NOMO-1 (cell line): ENCODE results near the gene PON3.
"Not testable (repeated sequence)": the region's sequence is repeated elsewhere in the genome, so short reads cannot be mapped to it uniquely, and the experiment has no call there.

ENCODE experiments used
- DNase-seq, 2 experiments: peaks; one replicate each; lab custom pipeline; 2025; ENCODE audit not compliant: unreplicated experiment in 2 of 2; lab: John Stamatoyannopoulos, UW

Gene PON3

DNA sequence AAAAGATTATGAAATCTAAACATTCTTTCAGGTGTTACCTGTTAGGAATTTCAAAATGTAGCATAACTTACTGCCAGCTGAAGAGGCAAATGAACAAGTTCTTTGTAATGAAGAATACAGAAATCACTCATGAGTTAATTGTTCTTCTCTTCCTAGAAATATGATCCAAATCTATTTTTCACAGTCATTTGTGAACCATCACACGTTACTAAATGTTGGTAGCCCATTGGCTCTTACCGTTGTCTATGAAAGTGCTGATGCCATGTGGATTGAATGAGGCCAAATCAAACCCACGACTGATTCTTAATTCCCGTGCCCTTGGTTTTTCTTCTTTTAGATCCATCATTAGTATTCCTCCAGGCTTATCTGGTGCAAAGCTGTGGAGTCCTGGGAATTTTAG lies 15.9 kb upstream of the PON3 start:
- no peak for DNase-seq

DNA sequence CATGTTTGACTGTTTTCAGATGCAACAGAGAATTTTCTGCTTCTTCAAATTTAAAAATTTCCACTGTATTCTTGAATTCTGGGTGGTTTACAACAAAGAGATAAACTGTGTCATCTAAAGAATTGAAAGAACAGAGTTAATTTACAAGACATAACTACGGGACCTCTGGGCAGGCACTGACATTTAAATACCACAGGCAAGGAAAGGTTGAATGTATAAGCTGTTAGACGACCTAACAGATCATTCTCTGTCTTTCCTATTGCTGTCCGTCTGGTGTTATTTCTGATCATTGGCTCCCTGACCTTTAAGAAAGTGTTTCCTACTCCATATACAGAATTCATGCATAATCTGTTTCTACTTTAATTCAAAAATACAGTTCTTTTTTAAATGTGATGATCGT lies 15.5 kb upstream of the PON3 start:
- peak in 1 of 2 experiments; percentile 34 for DNase-seq

DNA sequence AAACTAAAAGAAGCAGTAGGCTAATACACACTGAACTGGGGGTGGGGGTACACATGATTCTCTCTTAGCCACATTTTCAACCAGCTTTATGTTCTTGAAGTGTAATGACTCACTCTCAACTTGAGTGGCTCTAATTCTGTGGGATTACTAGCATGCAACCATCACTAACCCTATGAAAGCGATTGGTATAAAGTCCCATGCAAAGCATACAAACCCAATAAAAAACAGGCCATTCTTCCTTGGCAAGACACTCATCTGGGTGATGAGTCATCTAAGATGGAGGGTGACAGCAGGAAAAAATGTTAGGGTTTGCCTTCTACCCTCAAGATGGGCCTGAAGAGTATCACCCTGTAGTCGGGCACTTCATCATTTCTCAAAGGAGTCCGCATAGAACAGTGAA lies 14.9 kb upstream of the PON3 start:
- DNase-seq, result no peak

DNA sequence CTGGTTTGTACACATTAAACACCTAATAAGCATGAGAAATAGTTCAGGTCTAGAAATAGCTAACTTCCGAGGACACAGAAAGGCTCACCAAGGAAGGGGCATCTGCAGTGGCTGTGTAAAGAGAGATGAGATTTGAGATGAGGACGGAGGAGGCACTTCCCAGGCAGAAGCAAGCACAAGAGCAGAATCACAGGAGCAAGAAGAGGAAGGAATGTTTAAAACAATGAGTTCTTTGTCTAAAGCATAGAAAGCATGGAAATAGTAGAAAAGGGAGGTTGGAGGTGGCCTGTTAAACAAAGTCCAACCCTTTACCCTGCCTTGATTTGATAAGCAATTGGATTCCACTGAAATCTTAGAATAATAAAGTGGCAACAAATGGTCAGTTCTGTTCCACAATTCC lies 11.6 kb upstream of the PON3 start:
- no peak for DNase-seq

DNA sequence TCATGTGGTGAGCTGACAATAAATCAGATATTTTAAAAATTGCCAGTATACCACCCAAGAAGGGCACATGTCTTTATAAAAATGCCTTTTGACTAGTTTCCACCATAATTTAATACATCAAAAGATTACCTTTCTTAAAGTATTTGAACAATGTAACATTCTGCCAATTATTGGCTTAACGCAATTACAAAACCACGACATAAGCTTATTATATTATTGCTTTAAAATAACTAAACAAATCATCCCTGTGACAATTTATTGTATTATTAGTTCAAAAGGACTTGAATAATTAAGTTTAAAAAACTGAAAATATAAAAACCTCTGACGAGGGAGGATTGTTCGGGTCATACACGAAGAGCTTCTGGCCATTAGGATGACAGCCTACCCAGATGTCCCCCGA lies 9.6 kb upstream of the PON3 start:
- no peak for DNase-seq

DNA sequence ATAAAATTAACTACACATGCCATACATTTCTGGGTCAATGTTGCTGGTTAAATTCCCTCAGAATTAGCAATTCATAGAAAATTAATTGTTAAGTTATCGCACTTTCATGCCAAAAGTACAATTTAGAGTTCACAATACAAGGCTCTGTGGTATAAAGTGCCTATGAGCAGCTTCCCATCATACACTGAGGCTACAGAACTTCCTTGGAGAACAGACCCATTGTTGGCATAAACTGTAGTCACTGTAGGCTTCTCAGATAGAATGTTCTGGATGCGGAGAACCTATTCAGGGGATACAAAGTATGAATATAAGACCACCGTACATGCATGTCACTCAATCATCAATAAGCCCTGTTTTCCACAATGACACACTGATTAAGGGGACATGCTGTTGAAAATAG lies 9.0 kb upstream of the PON3 start:
- DNase-seq, result no peak

DNA sequence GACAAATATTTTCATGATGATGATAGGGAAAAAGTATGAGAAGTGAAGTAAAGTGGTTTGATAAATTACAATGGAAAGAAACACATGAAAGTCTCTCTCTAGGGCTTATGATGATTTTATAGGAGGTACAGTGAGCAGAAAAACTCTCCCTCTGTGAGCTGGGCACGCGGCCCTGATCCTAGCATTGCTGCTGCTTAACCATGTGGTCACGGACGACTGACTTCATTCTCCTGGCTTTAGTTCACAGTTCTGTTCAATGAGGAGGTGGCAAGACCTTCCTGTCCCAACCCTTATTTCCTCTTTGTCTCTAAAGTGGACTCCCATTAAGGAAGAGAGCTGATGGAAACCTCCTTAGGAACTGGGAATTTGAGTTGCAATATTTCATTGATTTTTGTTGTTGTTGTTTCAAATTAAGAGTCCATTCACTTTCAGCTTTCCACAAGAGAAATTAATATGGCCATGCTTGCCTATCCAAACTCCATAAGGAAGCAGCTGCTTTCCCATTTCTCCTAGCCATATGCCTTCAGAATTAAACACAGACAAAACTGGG lies 8.2 kb upstream of the PON3 start:
- DNase-seq, result no peak

DNA sequence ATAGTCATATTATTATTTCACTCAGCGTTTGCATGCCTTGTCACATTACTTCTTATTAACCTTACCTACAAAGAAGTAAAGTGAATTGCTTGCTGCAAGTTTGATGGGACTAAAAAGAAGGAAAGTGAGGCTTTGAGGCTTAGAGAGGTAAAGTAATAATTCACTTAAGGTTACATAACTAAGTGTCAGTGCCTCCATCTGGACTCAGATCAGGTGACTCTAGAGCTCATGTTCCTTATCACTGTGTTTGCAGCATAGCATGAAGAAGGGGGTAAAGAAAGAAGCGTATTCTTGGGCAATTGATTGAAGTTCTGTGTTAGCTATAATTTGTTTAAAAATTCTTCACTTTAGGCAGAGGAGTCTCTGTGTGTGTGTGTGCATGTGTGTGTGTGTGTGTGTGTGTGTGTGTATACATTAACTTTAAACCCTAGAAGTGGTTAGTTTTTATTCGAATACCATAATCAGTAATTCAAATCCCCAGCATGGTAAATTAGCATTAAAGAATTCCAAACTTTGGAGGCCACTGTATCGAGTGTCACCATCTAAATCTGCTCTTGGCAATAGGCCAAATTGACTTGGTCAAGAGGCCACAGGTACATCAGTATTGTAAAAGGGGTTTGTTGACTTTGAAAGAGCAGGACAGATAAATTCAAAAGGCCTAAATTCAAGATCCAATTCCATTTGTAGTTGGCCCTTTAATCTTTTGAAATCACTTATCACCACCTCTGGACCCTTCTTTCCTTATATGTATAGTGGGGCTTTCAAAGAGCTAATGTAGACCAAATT lies 2.2 kb upstream of the PON3 start:
- DNase-seq, result no peak

DNA sequence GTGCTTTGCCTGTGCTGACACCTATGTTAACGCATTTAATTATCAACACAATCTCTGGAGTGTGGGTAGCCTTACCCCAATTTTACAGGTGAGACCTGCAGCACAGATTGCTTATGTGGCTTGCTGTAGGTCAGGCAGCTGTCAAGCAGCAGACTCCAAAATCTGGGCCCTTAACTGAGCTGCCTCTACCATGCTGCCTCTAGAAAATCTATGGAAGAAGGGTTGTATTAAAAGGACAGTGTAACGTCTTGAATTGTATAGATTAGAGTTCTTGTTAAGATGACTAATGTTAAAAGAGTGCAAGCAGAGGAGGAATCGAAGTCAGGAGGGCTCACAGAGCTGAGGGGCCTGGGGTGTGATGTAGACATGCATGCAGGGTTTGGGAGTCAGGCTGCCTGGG lies 1.2 kb upstream of the PON3 start:
- DNase-seq, result no peak

DNA sequence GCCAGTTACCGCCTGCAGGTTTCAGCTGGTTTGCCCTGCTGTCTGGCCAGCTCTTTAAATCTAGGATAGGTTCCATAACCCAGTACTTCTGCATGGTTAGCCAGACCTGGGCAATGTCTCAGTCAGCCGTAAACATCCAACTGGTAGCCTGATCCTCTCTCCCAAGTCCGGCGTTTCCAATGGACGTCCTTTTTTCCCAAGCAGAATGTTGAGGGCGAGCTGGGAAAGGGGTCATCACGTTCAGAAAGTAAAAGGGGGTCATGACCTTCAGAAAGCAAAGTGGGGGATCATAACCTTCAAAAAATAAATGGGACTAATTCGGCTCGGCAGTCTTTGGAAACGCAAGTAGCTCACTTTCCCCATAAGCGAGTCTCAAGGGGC lies 430 bp downstream of the PON3 start:
- no peak for DNase-seq

DNA sequence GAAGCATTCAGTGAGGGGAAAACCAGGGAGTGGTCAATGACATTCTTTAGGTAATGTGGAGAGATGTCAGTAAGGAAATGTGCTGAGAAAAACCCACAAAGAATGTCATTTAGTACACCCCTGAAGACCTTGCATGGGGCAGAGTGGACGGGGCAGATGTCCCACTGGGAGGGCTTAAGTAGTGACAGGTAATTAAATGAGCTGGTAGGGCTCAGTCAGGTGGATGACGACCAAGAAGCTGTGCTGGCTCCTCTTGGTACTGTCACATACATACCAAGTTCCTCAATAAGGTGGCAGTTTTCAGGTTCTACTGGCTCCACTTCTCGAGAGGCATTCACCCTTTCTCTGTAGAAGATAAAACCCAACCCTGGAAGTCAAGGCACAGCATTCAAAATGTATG lies 1.8 kb downstream of the PON3 start:
- no peak for DNase-seq

DNA sequence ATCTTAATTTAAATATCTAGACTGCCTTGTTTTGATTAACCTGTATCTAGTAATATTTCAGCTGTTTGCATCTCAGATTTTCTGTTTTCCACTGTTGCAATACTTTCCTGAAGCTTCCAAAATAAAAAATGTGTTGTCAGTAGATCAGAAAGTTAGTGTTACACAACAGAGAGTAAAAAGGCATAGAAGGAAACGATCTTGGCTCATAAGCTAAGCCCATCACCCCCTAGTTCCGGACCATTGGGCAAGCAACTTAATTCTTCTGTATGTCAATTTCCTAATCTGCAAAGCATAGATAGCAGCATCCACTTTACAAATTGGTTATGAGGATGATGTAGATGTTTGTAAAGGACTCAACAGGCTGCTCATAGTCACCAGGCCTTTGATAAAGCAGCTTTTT lies 4.4 kb downstream of the PON3 start:
- peak in 1 of 2 experiments; percentile 43 for DNase-seq

DNA sequence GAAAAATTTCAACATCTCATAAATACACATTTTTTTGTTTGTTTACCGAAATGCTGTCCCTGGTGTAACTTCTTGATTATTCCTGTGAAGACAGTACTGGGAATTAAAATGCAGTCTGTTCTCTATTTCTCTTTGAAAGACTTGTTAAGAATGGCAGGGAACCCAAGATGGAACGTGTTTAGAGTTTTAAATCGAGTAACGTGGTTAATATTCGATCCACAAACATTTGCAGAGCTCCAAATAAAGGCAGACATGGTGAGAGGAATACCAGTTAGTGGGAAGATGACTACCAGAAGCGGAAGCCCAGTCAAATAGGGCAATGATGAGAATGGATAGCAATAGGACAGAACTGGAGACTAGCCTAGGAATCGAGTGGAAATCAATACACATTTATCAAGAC lies 6.7 kb downstream of the PON3 start:
- no peak for DNase-seq

DNA sequence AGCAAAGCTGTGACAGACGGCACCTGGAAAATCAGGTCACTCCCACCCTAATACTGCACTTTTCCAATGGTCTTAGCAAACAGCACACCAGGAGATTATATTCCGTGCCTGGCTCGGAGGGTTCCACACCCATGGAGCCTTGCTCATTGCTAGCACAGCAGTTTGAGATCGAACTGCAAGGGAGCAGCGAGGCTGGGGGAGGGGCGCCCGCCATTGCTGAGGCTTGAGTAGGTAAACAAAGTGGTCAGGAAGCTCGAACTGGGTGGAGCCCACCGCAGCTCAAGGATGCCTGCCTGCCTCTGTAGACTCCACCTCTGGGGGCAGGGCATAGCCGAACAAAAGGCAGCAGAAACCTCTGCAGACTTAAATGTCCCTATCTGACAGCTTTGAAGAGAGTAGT lies 16.7 kb downstream of the PON3 start:
- DNase-seq, result not testable (repeated sequence)

DNA sequence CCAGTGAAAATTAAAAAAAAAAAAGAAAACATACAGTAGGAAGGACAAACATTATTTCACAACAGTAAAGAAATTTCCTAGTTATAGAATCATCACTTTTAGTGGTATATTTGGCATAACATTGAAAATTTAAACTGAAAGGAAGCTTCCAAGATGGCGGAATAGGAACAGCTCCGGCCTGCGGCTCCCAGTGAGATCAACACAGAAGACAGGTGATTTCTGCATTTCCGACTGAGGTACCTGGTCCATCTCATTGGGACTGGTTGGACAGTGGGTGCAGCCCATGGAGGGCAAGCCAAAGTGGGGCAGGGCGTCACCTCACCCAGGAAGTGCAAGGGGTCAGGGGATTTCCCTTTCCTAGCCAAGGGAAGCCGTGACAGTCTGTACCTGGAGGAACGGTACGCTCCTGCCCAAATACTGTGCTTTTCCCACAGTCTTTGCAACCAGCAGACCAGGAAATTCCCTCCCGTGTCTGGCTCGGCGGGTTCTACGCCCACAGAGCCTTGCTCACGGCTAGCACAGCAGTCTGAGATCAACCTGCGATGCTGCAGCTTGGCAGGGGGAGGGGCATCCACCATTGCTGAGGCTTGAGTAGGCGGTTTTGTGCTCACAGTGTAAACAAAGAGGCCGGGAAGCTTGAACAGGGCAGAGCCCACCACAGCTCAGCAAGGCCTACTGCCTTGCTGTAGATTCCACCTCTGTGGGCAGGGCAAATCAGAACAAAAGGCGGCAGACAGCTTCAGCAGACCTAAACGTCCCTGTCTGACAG lies 19.4 kb downstream of the PON3 start:
- DNase-seq, result no peak

DNA sequence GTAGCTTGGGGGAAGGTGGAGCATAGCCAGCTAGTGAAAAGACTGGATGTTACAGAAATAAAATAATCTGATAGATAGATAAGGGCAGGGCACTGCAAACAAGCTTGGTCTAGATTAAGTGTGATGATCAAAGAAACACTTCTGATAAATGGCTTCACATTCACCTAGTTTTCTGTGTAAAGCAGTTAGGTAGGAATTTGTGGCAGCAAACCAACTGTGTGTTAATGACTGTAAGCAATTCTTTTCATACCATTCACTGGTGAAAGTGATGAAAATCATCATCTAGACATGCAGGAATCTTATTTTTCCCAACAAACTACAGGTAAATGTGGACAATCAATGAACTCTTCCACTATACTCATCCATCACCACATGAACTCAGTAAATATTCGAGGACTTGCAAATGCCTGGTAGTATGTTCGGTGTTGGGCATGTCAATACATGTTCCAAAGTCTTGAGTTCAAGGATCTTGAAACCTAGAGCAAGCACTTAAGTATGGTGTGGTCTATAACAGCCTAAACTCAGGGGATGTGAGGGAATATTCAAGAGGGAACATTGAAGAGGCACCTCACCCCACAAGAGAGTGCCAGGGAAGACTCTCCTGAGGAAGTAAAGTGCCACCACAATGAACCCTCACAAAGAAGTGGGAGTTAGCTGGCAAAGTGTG lies 20.5 kb downstream of the PON3 start:
- DNase-seq, result no peak

DNA sequence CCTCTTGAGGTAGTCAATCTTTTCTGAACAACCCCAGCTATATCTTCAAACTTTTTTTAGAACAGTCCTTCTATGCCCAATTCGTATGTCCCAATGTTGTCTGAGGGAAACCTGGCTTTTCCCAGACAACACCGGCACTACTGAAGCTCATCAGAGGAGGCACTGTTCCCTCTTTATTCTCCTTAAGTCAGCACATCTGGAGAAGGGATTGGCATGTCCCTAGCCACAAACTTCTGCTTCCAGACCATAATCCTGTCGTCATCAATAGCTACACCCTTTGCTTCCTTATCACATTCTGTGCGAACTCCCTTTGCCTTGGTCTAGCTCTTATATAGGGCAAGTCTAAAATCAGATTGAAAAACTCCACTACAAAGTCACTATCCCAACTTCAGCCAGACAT lies 22.9 kb downstream of the PON3 start:
- DNase-seq, result no peak

DNA sequence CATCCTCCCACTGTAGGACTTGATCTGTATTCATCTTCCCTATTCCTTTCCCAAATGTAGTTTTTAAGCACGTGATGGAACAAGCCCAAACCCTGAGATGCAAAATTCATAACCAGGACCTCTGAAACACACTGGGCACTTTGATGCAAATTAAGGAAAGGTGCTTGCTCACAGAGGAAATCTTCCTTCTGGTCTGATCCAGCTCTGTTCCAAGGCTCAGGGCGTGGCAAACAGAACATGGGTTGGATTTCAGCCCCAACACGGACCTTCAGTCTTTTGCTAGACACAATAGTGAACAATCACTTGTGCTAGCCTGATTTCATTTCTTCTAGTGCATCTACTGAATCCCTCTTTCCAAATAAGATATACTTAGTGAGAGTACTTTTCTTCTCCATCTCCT lies 27.9 kb downstream of the PON3 start:
- DNase-seq, result no peak

DNA sequence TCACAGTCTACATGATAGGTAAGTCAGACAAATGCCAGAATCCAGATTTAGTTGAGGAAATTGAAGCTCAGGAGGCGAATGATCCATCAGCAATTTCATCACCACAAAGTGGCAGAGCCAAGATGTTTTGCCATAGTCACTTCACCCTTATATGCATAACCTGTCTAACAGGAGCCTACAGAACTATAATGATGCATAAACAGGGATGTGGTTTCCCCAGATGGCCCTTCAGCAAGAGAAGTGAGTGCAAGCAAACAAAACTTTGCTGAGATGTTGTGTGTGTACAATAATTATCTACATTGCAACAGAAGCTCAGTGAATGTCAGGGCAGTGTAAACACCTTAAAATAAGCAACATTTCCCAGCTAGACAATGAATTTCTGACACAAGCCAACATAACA lies 28.6 kb downstream of the PON3 start:
- no peak for DNase-seq

DNA sequence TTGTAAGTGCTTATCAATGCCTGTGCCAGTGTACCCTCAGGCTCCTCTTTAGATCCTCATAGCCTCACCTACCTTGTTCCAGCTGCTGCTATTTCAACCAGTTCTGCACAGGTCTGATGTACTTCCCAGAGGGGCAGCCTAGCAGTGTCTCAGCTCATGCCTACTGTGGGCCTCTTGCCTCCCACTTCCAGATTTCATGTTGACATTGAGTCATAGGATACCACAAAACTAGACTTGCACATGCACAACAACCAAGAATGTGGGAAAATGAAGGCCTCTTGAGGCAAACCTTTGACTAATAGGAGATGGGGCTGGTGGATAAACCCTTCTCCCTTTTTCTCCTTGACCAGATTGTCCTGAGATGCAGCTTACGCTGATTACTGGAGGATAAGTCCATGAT lies 31.0 kb downstream of the PON3 start:
- DNase-seq, result no peak

DNA sequence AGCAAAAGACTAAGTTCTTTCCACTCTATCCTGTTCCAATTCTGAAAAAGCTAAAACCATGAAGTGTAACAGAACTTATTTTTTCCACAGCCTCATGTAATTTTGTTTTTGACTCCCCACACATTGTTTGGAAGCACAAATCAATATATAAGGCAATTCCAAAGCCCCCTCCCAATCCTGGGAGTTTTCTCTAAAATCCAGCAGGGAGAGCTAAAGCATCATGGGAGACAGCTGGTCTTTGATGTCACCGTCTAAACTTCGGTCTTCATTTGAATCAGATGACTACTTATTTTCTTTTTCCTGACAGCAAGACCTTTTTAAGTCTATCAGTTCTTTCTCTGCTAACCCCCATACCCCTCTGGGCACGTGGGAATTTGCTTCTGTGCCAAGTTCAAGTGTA lies 38.6 kb downstream of the PON3 start:
- no peak for DNase-seq
